ENCODE results near the gene NUDT1.
"Not testable (repeated sequence)": the region's sequence is repeated elsewhere in the genome, so short reads cannot be mapped to it uniquely, and the experiment has no call there.

NUDT1 gene

DNA sequence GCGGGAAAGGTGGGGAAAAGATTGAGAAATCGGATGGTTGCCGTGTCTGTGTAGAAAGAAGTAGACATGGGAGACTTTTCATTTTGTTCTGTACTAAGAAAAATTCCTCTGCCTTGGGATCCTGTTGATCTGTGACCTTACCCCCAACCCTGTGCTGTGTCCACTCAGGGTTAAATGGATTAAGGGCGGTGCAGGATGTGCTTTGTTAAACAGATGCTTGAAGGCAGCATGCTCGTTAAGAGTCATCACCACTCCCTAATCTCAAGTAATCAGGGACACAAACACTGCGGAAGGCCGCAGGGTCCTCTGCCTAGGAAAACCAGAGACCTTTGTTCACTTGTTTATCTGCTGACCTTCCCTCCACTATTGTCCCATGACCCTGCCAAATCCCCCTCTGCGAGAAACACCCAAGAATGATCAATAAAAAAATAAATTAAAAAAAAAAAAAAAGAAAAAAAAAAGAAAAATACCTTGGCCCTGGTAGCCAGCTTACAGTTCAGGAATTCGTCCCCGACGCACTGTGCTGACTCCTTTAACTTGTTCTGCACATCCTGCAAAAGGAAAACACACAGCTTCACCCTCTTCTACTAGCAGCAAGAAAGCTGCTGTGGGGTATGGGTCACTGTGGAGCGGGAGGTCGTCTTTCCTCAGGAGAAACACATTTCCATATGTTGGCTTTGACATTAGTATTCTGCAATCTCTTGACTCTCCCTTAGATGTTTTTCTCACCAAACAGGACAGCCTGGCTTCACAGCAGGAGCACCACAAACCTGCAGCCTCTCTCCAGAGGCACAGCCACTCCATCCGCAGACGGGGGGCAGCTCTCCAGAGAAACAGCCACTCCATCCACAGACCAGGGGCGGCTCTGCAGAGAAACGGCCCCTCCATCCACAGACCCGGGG is 27.3 kb downstream of the NUDT1 start:
- DNase-seq (ENCODE audit: low read depth) = not testable (repeated sequence)

- no peak for DNase-seq (ENCODE audit: low read depth)
These were observed 28.0 kb downstream of the NUDT1 start for GRCh38 chr7:2269991-2270460.

GRCh38 chr7:2270495-2270894 is 28.5 kb downstream of the NUDT1 start:
- no peak for DNase-seq (ENCODE audit: low read depth)

DNA sequence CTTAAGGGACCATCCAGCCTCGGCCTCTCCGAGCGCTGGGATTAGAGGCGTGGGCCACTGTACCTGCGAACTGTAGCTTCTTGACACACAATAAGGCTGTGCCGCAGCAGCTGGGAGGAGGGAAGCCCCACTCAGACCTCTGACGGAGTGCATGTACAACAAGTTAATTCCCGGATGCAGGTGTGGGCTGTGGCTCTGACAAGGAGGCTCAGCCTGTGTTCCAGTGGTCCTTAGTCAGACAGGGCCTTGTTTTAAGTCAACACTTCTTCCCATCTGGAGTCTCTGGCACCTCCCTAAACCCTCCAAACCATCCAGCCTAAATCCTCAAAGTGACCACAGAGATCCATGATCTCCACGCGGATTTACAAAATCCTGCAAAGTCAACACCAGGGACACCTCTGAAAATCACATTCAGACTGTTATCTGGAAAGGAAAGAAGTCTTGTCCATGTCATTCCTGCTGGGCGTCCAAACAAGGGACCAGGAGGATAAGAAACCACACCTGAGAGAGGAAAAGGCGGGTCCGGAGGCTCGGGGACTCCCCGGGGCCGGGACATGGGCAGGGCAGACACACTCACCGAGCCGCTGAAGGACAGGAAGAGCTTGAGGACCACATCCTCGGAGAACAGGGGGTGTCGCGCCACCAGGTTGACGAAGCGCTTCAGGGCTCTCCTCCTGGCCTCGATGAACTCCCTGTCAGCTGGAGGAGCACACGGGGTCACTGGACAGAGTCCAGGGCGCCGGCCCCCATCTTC is 29.4 kb downstream of the NUDT1 start:
- DNase-seq (ENCODE audit: low read depth) = no peak

DNA sequence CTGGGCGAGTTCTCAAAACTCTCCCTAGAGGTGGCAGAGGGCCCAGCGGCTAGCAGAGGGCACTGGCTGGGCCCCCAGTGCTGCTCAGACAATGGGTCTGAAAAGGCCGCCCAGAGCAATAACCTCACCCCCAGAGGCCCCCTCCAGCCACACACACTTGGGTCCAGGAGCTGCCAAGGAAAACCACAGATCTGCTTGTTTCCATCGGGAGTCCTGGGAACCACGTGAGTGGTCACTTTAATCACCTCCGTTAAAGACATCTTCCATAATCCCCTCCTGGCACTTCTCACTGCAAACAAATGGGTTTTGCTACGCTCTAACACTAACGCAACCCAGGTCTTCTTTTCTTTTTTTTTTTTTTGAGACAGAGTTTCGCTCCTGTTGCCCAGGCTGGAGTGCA is 30.0 kb downstream of the NUDT1 start:
- DNase-seq (ENCODE audit: low read depth) = no peak

GRCh38 chr7:2273866-2274265 is 31.8 kb downstream of the NUDT1 start:
- DNase-seq (ENCODE audit: low read depth) = no peak

DNA sequence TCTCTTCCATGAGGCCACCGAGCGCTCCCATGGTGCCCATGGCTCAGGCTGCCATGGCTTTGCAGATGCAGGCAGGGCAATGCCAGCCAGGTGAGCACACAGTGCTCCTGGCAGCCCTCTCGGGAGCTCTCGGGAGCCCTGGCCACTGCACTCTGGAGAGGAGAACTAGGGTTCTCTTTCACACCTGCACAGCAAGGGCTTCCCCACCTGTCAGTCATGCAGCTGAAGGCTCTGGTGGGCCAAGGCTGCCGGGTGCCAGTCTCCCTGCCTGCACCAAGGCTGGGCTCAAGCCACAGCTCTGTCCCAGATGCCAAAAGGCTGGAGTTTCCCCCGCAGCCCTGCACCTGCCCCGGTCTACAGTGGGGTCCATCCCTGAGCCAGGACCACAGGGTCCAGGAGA is 32.6 kb downstream of the NUDT1 start:
- no peak for DNase-seq (ENCODE audit: low read depth)

GRCh38 chr7:2275101-2275500 is 33.1 kb downstream of the NUDT1 start:
- DNase-seq (ENCODE audit: low read depth) = no peak

DNA sequence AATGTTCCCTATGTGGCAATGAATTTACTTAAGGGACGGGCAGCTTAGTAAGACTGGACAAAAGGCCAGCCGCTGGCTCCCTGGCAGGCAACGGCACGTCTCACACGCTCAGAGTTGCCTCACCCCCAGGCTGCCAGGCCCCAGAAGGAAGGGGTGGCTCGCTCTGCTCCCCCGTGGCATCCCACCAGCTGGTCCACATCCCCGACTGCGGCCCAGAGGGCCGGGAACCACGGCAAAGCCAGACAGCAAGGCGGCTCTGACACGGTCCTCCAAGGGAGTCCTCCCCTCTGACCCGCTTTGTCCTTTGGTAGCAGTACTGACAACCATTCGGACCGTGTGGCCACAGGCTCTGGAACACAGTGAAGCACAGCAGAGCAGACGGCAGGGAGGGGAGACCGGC is 34.1 kb downstream of the NUDT1 start:
- no peak for DNase-seq (ENCODE audit: low read depth)

GRCh38 chr7:2278026-2278425 is 36.0 kb downstream of the NUDT1 start:
- no peak for DNase-seq (ENCODE audit: low read depth)

DNA sequence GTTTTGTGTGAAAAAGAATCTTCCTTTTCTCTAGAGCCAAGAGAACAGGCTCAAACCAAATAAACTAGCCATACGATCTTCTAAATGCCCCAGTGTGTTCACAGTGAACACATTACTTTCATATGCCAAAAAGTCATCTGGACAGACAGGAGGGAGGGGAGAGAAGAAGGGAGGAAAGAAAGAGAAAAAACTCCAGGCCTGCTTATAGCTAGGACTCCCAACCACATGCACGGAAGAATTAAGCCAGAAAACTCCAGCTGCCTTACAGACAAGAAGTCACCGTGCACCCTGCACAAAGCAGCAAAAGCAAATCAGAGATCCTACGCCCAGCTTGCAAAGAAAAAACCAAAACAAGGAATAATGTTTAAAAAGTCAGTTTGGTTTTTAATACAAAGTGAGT is 37.9 kb downstream of the NUDT1 start:
- no peak for DNase-seq (ENCODE audit: low read depth)

GRCh38 chr7:2280424-2280823 is 38.4 kb downstream of the NUDT1 start:
- DNase-seq (ENCODE audit: low read depth) = no peak

DNA sequence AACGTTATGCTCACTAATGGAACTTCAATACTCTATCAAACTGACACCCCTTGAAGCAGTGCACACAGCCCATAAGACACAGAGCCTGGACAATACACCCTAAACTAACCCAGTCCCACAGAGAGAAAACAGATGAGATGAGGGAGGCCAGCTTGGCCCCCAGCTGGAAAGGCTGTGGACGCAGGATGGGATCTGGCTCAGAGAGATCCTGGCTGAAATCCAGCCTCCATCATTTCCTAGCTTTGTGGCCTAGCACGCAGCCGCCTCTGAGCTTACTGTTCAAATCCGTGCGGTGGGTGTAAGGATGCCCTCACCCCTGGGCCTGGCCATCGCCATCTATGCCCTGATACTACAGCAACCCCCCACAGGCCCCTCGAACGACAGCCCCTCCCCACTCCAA is 39.5 kb downstream of the NUDT1 start:
- no peak for DNase-seq (ENCODE audit: low read depth)

DNA sequence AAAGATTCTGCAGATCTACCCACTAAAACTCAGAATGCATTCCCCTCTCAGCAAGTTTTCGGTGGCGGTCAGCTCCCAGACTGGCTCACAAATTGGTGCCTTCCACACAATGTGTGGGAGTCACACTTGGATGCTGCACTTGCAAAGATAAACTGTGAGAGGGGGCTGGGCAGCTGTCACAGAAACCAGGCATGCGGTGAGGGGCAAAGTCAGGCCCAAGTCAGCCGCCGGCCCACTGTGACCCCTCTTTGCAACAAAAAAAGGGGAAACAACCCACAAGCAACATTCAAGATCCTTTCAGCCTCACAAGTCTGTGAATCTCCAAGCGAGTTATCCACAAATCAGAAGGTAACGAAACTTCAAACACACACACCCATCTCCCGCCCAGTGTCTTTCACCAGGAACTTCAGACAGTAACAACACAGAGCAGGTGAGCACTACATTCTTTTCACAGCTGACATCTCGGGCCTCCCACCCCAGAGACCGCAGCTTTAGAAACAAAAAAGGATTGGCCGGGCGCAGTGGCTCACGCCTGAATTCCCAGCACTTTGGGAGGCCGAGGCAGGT is 40.2 kb downstream of the NUDT1 start:
- DNase-seq (ENCODE audit: low read depth) = no peak

GRCh38 chr7:2283074-2283473 is 41.0 kb downstream of the NUDT1 start:
- no peak for DNase-seq (ENCODE audit: low read depth)

DNA sequence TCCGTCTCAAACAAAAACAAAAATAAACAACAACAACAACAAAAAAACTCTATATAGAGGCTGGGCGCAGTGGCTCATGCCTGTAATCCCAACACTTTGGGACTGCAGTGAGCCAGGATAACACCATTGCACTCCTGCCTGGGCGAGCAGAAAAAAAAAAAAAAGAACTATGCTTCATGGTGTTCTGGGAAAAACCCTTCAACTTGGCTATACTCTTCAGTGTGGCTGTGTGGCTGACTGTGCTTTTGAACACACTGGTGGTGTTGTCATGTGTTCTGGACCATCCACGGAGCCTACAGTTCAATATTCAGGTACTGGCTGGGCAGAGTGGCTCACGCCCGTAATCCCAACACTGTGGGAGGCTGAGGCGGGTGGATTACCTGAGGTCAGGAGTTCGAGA is 45.7 kb downstream of the NUDT1 start:
- DNase-seq (ENCODE audit: low read depth) = no peak

- DNase-seq (ENCODE audit: low read depth) = no peak
These were observed 46.5 kb downstream of the NUDT1 start for GRCh38 chr7:2288503-2288902.

- no peak for DNase-seq (ENCODE audit: low read depth)
These were observed 47.1 kb downstream of the NUDT1 start for GRCh38 chr7:2289111-2289586.

GRCh38 chr7:2289621-2290020 is 47.6 kb downstream of the NUDT1 start:
- DNase-seq (ENCODE audit: low read depth) = no peak

- no peak for DNase-seq (ENCODE audit: low read depth)
These were observed 48.9 kb downstream of the NUDT1 start for GRCh38 chr7:2290877-2291276.

- no peak for DNase-seq (ENCODE audit: low read depth)
These were observed 54.1 kb downstream of the NUDT1 start for GRCh38 chr7:2295936-2296620.

- DNase-seq (ENCODE audit: low read depth) = no peak
These were observed 54.8 kb downstream of the NUDT1 start for GRCh38 chr7:2296832-2297231.

Measured in activated T-cell treated with anti-CD3 and anti-CD28 coated beads for 1 hour (primary cell).